ENCODE results near the gene HDC. TPM values are rescaled to one million over a fixed set of nuclear protein-coding genes. Genes with fewer than 3 reads are reported as not detected.

The HDC gene
- total RNA-seq, 2 donors from 2014 or later, result not detected

- no peak overlapping the region for H3K4me3 ChIP-seq
- H3K9me3 ChIP-seq, result no peaks in the 10 kb centered on the region
- no peak for DNase-seq (ENCODE audit: low spot score)
- H3K27me3 ChIP-seq, result no peaks in the 10 kb centered on the region
- H3K4me1 ChIP-seq, result peaks cover 0 to 8% of the 10 kb centered on the region in 2 donors
- TF ChIP-seq, protein P1, sequence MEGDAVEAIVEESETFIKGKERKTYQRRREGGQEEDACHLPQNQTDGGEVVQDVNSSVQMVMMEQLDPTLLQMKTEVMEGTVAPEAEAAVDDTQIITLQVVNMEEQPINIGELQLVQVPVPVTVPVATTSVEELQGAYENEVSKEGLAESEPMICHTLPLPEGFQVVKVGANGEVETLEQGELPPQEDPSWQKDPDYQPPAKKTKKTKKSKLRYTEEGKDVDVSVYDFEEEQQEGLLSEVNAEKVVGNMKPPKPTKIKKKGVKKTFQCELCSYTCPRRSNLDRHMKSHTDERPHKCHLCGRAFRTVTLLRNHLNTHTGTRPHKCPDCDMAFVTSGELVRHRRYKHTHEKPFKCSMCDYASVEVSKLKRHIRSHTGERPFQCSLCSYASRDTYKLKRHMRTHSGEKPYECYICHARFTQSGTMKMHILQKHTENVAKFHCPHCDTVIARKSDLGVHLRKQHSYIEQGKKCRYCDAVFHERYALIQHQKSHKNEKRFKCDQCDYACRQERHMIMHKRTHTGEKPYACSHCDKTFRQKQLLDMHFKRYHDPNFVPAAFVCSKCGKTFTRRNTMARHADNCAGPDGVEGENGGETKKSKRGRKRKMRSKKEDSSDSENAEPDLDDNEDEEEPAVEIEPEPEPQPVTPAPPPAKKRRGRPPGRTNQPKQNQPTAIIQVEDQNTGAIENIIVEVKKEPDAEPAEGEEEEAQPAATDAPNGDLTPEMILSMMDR (IDR thresholded peaks at IDR 0.05), result no peak
- H3K27ac ChIP-seq, result no peak overlapping the region
- no peaks in the 10 kb centered on the region for H3K36me3 ChIP-seq
Measured at GRCh38 chr15:50247819-50248655, 17.5 kb downstream of the HDC start.

- H3K4me3 ChIP-seq, result no peak overlapping the region
- no peaks in the 10 kb centered on the region for H3K9me3 ChIP-seq
- TF ChIP-seq, protein P1 (IDR thresholded peaks at IDR 0.05), result no peak
- no peaks in the 10 kb centered on the region for H3K36me3 ChIP-seq
- no peaks in the 10 kb centered on the region for H3K27me3 ChIP-seq
- H3K27ac ChIP-seq, result no peak overlapping the region
- H3K4me1 ChIP-seq, result peaks cover 0 to 8% of the 10 kb centered on the region in 2 donors
- DNase-seq (ENCODE audit: low spot score), result no peak
Measured at GRCh38 chr15:50246631-50247030, 18.9 kb downstream of the HDC start.

- Histone ChIP-seq H3K36me3 (no peaks in the 10 kb centered on the region), H3K4me3 (no peak overlapping the region), H3K9me3 (no peaks in the 10 kb centered on the region), H3K4me1 (no peaks in the 10 kb centered on the region), H3K27ac (no peak overlapping the region), H3K27me3 (no peaks in the 10 kb centered on the region)
- DNase-seq (ENCODE audit: low spot score), result no peak
- TF ChIP-seq, protein P1 (IDR thresholded peaks at IDR 0.05), result no peak
Measured at GRCh38 chr15:50244959-50245624, 20.4 kb downstream of the HDC start.

DNA sequence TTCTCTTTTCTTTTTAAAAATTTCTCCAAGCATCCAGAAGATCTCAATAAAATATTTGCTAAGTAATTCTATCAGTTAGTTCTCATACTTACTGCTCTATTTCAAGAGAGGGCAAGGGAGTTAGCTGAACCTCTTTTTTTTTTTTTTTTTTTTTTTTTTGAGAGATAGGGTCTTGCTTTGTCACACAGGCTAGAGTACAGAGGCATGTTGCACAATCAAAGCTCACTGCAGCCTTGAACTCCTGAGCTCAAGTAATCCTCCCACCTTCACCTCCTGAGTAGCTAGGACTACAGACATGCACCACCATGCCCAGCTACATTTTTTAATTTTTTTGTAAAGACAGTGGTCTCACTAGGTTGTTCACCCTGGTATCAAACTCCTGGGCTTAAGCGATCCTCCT is 21.4 kb downstream of the HDC start:
- Histone ChIP-seq H3K36me3 (no peaks in the 10 kb centered on the region), H3K27me3 (no peaks in the 10 kb centered on the region), H3K27ac (no peak overlapping the region), H3K4me3 (no peak overlapping the region), H3K9me3 (no peaks in the 10 kb centered on the region), H3K4me1 (no peaks in the 10 kb centered on the region)
- TF ChIP-seq, protein P1 (IDR thresholded peaks at IDR 0.05), result no peak
- no peak for DNase-seq (ENCODE audit: low spot score)

- Histone ChIP-seq H3K9me3 (no peaks in the 10 kb centered on the region), H3K27me3 (no peaks in the 10 kb centered on the region), H3K27ac (no peak overlapping the region), H3K36me3 (no peaks in the 10 kb centered on the region), H3K4me1 (no peaks in the 10 kb centered on the region), H3K4me3 (no peak overlapping the region)
- TF ChIP-seq, protein P1 (IDR thresholded peaks at IDR 0.05), result no peak
- DNase-seq (ENCODE audit: low spot score), result no peak
Measured at GRCh38 chr15:50241684-50242450, 23.7 kb downstream of the HDC start.
